NCI-H2171 (cell line): ENCODE results near the gene SSR2.
A peak's percentile ranks its signal among the peaks of the same experiment; 100 is the strongest.

Source experiments
- DNase-seq: peaks from one replicate; lab custom pipeline; 2025; lab: John Stamatoyannopoulos, UW

Gene SSR2

GRCh38 chr1:155973723-155974122 lies 47.0 kb downstream of the SSR2 start:
- DNase-seq: no peak

DNA sequence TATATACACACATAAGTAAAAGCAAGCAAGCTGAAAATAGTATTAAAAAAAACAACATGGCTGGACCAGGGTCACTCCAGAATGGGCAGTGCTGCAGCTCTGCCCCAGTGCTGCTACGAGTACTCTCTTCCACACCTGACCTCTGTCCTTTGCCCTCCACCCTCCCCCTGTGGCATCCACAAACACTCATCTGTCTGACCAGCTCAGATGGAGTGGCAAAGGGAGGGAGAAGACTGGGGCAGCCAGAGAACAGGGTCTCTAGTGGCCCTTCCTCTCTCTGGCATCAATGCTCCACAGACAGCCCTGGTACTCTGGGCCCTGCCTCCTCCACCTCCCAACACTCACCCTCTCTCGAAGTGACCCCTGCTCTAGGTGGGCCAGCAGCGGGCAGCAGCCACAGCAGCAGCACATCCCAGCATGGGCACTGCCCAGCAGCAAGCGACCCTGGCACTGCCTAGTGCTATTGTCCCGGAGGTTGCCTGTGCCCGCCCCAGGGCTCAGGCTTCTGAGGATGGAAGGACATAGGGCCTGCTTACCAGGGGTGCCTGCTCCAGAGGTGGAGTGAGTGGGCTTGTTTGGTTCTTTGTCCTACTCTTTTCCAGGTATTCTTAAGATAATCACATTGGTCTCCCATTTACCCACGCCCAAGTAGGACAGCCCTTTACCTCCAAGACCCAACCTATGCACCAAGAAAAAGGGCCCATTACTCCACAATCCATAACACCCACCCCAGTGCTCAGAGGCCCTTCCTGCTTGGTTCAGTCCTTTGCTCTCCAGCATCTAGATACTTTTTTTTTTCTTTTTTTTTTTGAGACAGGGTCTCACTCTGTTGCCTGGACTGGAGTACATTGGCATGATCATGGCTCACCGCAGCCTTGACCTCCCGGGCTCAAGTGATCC lies 48.6 kb downstream of the SSR2 start:
- DNase-seq: no peak

DNA sequence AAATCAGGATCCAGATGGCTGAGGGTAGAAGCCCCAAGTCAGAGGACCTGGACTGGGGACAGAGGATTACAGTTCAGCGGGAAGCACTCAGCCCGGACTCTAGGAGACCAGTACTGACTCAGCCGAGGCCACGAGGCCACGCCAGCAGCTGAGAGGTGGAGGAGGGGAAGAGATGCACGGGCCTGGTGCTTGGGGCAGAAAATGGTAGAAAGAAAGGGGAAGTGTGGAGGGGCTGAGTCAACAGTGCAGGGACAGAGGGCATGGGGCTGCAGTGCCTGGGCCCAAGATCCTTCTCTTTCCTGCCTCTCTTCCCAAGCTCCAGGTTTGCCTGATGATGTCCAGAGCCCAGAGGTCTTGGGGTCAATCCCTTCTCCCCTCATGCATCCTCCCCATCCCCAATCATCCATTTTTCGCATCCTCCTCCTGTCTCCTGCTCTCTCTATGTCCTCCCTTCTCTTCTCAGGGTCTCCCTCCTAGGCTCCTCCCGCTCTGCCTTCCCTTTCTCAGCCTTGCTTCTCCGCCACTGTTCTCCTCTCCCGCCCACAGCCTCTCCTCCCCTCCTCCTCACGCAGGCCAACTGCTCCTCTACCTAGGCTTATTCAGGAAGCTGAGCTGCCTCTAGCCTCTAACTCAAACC lies 50.1 kb downstream of the SSR2 start:
- DNase-seq: no peak

DNA sequence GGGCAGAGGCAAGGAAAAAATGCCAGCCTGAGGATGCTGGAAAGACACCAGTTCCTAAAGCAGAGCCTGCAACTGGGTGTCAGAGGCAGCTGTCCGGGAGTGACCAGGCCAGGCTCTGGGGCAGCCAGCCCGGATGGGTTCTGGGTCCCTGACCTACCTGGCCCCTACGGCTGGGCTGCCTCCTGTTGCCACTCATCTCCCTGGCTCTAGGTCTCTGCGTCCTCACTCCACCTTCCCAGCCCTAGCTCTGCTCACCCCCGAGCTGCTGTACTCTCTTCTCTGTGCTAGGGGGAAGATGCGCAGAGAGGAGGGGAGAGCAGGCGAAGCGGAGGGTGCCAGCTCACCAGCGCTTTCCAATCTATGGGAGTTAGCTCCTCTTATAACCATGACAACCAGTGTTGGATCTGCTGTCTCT lies 51.4 kb downstream of the SSR2 start:
- DNase-seq: no peak

DNA sequence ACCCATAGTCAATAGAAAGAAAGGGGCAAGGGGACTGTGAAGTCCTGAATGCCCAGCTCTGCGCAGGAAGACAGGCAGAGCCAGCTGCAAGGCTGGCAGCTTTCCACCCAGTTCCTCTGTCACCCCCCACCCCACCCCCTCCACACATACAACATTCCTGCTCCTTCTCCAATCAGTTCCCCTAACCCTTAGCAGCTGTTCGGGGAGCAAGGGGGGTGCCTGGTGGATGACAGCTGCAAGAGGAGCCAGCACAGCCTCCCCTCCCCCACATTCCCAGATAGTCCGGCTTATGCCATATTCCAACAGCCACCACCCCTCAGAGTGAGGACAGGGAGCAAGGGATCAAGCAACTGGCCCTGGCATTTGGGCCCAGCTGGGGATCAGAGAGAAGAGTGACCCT lies 52.1 kb downstream of the SSR2 start:
- peak; percentile 63 for DNase-seq

GRCh38 chr1:155968051-155968400 lies 52.7 kb downstream of the SSR2 start:
- no peak for DNase-seq

DNA sequence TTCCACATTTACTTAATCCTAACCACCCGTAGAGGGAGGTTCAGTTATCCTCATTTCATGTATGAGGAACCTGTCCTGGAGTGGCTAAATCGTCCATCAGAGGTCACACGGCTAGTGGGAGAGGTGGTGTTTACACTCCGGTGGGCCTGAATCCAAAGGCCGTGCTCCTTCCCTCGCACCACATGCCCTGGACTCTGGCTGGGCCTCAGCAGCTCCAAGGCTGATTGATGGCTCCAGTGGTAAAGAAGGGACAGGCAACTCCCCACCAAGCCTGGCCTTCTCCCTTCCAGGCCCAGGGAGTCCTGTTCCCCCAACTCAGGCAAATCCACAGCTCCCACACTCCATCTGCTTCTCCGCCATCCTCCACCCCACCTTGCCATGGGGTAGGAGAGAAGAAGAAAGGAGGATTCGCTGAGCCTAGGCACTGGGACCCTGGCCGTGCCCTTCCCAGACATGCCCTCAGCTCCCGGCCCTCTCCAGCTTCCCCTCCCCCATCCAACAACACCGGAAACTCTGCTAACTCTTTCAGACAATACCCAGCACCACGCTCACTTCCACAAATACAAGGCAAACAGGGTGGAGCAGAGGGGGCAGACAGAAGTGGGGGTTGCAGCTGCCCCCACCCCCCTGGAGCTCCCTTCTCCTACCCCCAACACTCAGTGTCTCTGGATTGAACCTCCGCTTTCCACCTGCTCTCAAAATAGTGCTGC lies 53.3 kb downstream of the SSR2 start:
- no peak for DNase-seq

DNA sequence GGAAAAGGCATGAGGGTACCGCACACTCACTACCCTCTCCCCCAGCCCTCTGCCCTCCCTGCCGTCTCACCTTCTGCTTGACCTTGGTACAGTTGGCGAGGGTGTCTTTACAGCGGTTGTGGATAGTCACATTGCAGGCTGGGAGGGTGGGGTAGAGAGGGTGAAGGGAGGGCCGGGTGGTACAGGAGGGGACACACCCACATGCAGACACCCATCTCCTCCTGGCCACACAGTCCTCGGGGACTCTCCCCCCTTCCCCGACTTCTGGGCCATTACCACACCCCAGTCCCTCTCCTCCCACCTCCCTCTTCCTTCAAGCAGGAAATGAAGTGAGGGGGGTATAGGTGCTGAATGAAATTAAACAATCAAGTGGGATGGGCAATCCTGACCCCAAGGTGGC lies 54.0 kb downstream of the SSR2 start:
- no peak for DNase-seq

DNA sequence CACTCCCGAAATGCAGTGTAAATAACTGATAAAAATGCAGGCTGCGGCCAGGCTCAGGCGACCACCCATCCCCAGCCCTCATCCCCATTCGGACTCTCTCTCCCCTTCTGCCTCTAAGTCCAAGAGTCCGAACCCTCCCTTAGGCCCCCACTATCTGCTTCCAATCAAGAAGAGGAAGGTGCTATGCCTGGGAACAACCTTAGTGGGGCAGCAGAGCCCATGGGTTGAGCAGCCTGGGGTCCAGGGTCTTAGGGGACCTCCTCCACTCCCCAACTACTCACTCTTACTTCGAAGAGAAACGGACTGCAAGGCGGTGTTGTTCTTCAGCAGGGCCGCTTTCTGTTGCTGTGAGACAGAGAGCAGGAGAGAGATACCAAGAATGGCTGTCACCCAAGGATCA lies 54.6 kb downstream of the SSR2 start:
- no peak for DNase-seq

- DNase-seq: no peak
Observed at GRCh38 chr1:155964193-155964592, 56.6 kb downstream of the SSR2 start.

DNA sequence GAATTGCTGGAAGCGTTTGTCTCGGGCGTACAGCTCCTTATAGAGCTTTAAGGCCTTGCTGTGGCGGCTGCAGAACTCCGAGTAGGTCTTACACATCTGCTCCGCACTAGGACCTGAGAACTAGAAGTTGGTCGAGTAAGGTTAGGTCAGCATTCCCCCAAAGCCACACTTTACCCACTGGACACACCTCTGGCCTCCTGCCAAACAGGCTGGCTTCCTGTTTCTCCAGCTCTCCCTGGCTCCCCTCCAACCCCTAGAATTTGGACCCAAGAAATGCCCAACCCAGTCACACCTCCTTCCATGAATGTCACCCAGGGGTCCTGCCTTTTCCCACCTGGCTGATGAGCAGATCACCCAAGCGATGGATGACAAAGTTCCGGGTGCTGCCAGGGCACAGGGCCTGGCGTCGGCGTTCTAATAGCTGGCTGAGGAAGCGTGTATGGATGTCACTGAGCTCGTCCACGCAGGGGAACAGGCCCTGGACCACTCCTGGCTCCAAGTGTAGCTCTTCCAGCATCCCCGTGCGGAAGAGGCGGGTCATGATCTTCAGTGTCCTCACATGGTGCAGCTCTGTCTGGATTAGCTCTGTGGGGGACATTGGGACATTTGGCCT lies 58.0 kb downstream of the SSR2 start:
- no peak for DNase-seq

DNA sequence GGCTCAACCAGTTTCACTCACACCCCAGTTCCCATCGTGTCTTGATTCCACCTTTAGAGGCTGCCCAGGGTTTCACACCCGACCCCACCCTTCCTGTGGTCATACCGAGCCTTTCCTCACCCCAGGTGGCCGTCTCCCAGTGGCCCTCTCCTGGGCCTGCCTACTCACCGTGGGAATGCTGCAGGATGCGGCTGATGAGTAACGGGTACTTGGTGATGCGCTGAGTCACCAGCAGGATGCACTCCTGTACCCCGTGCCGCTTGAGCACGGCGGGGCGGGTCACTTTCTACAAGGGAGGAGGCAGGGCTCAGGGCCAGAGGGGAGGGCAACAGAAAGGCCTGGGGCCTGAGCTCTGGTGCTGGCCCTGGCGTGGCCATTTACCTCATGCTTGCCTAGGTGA lies 58.8 kb downstream of the SSR2 start:
- no peak for DNase-seq

GRCh38 chr1:155960081-155960745 lies 60.5 kb downstream of the SSR2 start:
- no peak for DNase-seq
